ENCODE data around the gene EPGN. TPM values are rescaled to one million over a fixed set of nuclear protein-coding genes. Genes with fewer than 3 reads are reported as not detected.

The EPGN gene
- not detected for total RNA-seq
- total RNA-seq (2013): 0.09 TPM

- Histone ChIP-seq H3K27ac (ENCODE audit: low read length) (no peak within 1 kb of the TSS), H3K36me3 (ENCODE audit: control insufficient read depth, insufficient read depth, low read length) (no peaks in the 10 kb centered on the region), H3K9me3 (ENCODE audit: control insufficient read depth, insufficient read depth, low read length) (no peaks in the 10 kb centered on the region), H3K4me3 (ENCODE audit: low read length) (no peak within 1 kb of the TSS), H3K27me3 (ENCODE audit: control insufficient read depth, insufficient read depth, low read length) (no peaks in the 10 kb centered on the region), H3K4me1 (ENCODE audit: control insufficient read depth, insufficient read depth, low read length) (no peaks in the 10 kb centered on the region)
- TF ChIP-seq, protein P1, sequence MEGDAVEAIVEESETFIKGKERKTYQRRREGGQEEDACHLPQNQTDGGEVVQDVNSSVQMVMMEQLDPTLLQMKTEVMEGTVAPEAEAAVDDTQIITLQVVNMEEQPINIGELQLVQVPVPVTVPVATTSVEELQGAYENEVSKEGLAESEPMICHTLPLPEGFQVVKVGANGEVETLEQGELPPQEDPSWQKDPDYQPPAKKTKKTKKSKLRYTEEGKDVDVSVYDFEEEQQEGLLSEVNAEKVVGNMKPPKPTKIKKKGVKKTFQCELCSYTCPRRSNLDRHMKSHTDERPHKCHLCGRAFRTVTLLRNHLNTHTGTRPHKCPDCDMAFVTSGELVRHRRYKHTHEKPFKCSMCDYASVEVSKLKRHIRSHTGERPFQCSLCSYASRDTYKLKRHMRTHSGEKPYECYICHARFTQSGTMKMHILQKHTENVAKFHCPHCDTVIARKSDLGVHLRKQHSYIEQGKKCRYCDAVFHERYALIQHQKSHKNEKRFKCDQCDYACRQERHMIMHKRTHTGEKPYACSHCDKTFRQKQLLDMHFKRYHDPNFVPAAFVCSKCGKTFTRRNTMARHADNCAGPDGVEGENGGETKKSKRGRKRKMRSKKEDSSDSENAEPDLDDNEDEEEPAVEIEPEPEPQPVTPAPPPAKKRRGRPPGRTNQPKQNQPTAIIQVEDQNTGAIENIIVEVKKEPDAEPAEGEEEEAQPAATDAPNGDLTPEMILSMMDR (IDR thresholded peaks at IDR 0.05): no peak
- H3K4me1 Mint-ChIP-seq: peaks cover 0 to 4% of the 10 kb centered on the region in 2 donors
- DNase-seq (peak in 1 of 2 donors; percentile 46), ATAC-seq (no peak)
- H3K4me3 Mint-ChIP-seq: no peak within 1 kb of the TSS
- H3K27me3 Mint-ChIP-seq (ENCODE audit: low read depth in 2 of 2): peaks cover 0 to 7% of the 10 kb centered on the region in 2 donors
- no peaks in the 10 kb centered on the region for H3K9me3 Mint-ChIP-seq
- H3K36me3 Mint-ChIP-seq: no peaks in the 10 kb centered on the region
- H3K27ac Mint-ChIP-seq: no peak within 1 kb of the TSS
- 72% methylated on average over 2 of the region's 5 CpGs for WGBS (ENCODE audit: insufficient coverage)
- intact Hi-C loops (cut with micrococcal nuclease): no loop called here
Measured at GRCh38 chr4:74308215-74308614, at the start of gene EPGN. EPGN (plus strand) TSS chr4:74308470; CDS start chr4:74308534, 64 bp downstream.

DNA sequence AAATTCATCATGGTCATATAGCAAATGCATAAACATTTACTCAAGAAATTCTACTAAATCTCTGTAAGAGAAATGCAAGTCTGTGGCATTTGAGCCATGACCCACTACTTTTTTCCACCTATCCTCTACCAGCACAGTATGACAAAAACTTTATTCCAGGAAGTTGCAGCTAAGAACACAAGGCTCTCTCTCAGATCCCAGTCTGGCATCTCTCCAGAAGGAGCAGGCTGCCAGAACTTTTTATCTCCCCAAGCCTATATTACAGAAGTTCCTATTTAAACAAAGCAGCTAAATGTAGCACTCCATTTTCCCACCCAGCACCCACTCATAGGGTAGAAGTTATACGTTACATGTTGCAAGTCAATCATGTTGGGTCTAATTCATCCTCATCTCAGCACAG, 49.3 kb upstream of the EPGN start:
- Mint-ChIP-seq H3K27ac (no peak overlapping the region), H3K27me3 (ENCODE audit: low read depth in 2 of 2) (no peaks in the 10 kb centered on the region), H3K9me3 (peaks cover 0 to 2% of the 10 kb centered on the region in 2 donors), H3K4me3 (no peak overlapping the region), H3K4me1 (no peaks in the 10 kb centered on the region), H3K36me3 (no peaks in the 10 kb centered on the region)
- WGBS (ENCODE audit: insufficient coverage): 100% methylated on average over 1 of the region's 1 CpG
- Histone ChIP-seq H3K36me3 (ENCODE audit: control insufficient read depth, insufficient read depth, low read length) (no peaks in the 10 kb centered on the region), H3K9me3 (ENCODE audit: control insufficient read depth, insufficient read depth, low read length) (no peaks in the 10 kb centered on the region), H3K27me3 (ENCODE audit: control insufficient read depth, insufficient read depth, low read length) (no peaks in the 10 kb centered on the region), H3K27ac (ENCODE audit: low read length) (no peak overlapping the region), H3K4me1 (ENCODE audit: control insufficient read depth, insufficient read depth, low read length) (no peaks in the 10 kb centered on the region), H3K4me3 (ENCODE audit: low read length) (no peak overlapping the region)
- no peak for DNase-seq
- TF ChIP-seq, protein P1 (IDR thresholded peaks at IDR 0.05): no peak
- intact Hi-C loops (cut with micrococcal nuclease): no loop called here
- ATAC-seq: no peak

- no peaks in the 10 kb centered on the region for H3K36me3 Mint-ChIP-seq
- 100% methylated on average over 1 of the region's 1 CpG for WGBS (ENCODE audit: insufficient coverage)
- DNase-seq (no peak), ATAC-seq (no peak)
- H3K27me3 ChIP-seq (ENCODE audit: control insufficient read depth, insufficient read depth, low read length): no peaks in the 10 kb centered on the region
- H3K27me3 Mint-ChIP-seq (ENCODE audit: low read depth in 2 of 2): no peaks in the 10 kb centered on the region
- H3K36me3 ChIP-seq (ENCODE audit: control insufficient read depth, insufficient read depth, low read length): no peaks in the 10 kb centered on the region
- H3K4me1 ChIP-seq (ENCODE audit: control insufficient read depth, insufficient read depth, low read length): no peaks in the 10 kb centered on the region
- H3K27ac ChIP-seq (ENCODE audit: low read length): no peak overlapping the region
- TF ChIP-seq, protein P1 (IDR thresholded peaks at IDR 0.05): no peak
- no peaks in the 10 kb centered on the region for H3K9me3 Mint-ChIP-seq
- no peaks in the 10 kb centered on the region for H3K4me1 Mint-ChIP-seq
- H3K4me3 Mint-ChIP-seq: no peak overlapping the region
- intact Hi-C loops (cut with micrococcal nuclease): no loop called here
- no peak overlapping the region for H3K4me3 ChIP-seq (ENCODE audit: low read length)
- no peaks in the 10 kb centered on the region for H3K9me3 ChIP-seq (ENCODE audit: control insufficient read depth, insufficient read depth, low read length)
- no peak overlapping the region for H3K27ac Mint-ChIP-seq
Measured at GRCh38 chr4:74260036-74260435, 48.2 kb upstream of the EPGN start.

DNA sequence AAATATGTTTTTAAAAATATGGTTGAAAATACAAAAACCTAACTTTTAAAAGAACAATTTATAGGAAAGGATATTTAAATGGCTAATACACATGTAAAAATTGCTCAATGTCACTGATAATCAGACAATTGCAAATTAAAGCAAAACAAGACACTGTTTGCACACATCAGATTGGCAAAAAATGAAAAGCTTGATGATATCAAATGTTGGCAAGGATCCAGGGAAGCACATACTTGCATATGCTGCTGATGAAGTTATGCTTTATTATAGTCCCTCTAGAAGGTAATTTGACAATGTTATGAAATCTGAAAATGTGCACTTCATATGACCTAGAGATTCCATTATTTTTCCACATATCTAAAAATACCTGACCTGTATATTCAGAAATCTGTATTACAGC, 45.7 kb upstream of the EPGN start:
- Mint-ChIP-seq H3K27me3 (ENCODE audit: low read depth in 2 of 2) (no peaks in the 10 kb centered on the region), H3K9me3 (no peaks in the 10 kb centered on the region), H3K4me1 (no peaks in the 10 kb centered on the region), H3K4me3 (no peak overlapping the region), H3K27ac (no peak overlapping the region), H3K36me3 (no peaks in the 10 kb centered on the region)
- Histone ChIP-seq H3K9me3 (ENCODE audit: control insufficient read depth, insufficient read depth, low read length) (no peaks in the 10 kb centered on the region), H3K4me1 (ENCODE audit: control insufficient read depth, insufficient read depth, low read length) (no peaks in the 10 kb centered on the region), H3K4me3 (ENCODE audit: low read length) (no peak overlapping the region), H3K27me3 (ENCODE audit: control insufficient read depth, insufficient read depth, low read length) (no peaks in the 10 kb centered on the region), H3K27ac (ENCODE audit: low read length) (no peak overlapping the region), H3K36me3 (ENCODE audit: control insufficient read depth, insufficient read depth, low read length) (no peaks in the 10 kb centered on the region)
- no peak for ATAC-seq
- DNase-seq: no peak
- intact Hi-C loops (cut with micrococcal nuclease): no loop called here
- TF ChIP-seq, protein P1 (IDR thresholded peaks at IDR 0.05): no peak

Measured in natural killer cell (primary cell).